ENCODE results near the gene NDE1. TPM values are rescaled to one million over a fixed set of nuclear protein-coding genes. Genes with fewer than 3 reads are reported as not detected.
"Not testable (repeated sequence)": the region's sequence is repeated elsewhere in the genome, so short reads cannot be mapped to it uniquely, and the experiment has no call there.

The NDE1 gene
- total and polyA plus RNA-seq, 7 donors, result 6.6 to 17.0 (median 10.3) TPM

DNA sequence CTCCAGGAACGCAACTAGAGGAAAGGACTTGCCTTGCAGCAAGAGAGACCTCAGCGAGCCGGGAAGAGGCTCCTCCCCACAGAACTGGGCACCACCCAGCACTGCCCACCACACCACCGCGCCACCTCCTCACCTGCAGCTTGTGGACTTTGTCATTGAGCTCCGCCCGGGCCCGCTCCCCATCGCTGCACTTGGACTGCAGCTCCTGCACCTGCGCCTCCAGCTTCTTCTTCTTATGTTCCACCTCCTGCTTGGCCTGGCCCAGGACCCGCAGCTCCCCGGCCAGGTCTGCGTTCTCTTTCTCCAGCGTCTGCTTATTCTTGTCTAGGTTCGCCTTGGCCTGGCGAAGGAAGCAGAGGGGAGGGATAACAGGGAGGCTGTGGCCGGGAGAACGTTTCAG is 76.7 kb downstream of the NDE1 start:
- ATAC-seq (no peak), DNase-seq (no peak)
- intact Hi-C loops (cut with DNase I), result no loop called here
- Histone ChIP-seq H3K27ac (no peak overlapping the region), H3K4me3 (no peak overlapping the region), H3K27me3 (ENCODE audit: insufficient read depth in 3 of 3, low read length in 2 of 3) (no peaks in the 10 kb centered on the region), H3K9me3 (no peaks in the 10 kb centered on the region), H3K36me3 (ENCODE audit: insufficient read depth in 1 of 2, low read depth in 1 of 2) (peaks cover 0 to 19% of the 10 kb centered on the region in 2 donors), H3K4me1 (no peaks in the 10 kb centered on the region)
- TF ChIP-seq, protein P1, sequence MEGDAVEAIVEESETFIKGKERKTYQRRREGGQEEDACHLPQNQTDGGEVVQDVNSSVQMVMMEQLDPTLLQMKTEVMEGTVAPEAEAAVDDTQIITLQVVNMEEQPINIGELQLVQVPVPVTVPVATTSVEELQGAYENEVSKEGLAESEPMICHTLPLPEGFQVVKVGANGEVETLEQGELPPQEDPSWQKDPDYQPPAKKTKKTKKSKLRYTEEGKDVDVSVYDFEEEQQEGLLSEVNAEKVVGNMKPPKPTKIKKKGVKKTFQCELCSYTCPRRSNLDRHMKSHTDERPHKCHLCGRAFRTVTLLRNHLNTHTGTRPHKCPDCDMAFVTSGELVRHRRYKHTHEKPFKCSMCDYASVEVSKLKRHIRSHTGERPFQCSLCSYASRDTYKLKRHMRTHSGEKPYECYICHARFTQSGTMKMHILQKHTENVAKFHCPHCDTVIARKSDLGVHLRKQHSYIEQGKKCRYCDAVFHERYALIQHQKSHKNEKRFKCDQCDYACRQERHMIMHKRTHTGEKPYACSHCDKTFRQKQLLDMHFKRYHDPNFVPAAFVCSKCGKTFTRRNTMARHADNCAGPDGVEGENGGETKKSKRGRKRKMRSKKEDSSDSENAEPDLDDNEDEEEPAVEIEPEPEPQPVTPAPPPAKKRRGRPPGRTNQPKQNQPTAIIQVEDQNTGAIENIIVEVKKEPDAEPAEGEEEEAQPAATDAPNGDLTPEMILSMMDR (IDR thresholded peaks at IDR 0.05), result no peak
- WGBS, 3 donors, result 89 to 97% (median 91%) methylated on average over 15 to 18 of the region's 18 CpGs

DNA sequence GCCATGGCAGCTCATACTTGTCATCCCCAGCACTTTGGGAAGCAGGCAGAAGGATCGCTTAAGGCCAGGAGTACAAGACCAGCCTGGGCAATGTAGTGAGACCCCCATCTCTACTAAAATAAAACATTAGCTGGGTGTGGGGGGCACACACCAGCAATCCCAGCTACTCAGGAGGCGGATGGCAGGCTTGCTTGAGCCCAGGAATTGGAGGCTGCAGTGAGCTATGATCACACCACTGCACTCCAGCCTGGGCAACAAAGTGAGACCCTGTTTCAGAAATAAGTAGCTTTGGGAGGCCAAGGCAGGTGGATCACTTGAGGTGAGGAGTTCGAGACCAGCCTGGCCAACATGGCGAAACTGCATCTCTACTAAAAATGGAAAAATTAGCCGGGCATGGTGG is 77.7 kb downstream of the NDE1 start:
- H3K9me3 ChIP-seq; H3K27ac ChIP-seq; DNase-seq; H3K27me3 ChIP-seq (ENCODE audit: insufficient read depth in 3 of 3, low read length in 2 of 3); intact Hi-C loops (cut with DNase I); H3K4me3 ChIP-seq; ATAC-seq; H3K4me1 ChIP-seq: not testable (repeated sequence)
- 93 to 98% (median 95%) methylated on average over 5 of the region's 5 CpGs for WGBS, 3 donors
- peaks cover 0 to 19% of the 10 kb centered on the region in 2 donors for H3K36me3 ChIP-seq (ENCODE audit: insufficient read depth in 1 of 2, low read depth in 1 of 2)

DNA sequence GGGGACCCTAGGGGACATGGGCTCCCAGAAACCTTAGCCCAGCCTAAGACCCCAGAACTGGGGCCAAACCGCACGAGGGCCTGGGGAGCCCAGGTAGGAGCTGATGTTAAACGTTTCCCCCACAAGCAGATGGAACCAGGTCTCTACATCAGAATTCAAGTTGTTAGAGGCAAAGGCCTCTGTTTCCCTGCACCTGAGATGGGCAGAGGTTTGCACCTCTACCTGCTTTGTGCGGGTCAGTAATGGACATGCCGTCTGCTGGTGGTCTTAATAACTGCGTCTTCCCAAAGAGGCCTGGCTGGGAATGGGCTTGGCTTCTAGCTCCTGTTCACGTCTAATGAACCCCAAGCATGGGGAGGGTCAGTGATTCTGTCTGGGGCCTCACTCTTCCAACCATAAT is 79.1 kb downstream of the NDE1 start:
- intact Hi-C loops (cut with DNase I), result no loop called here
- WGBS, 3 donors, result 90 to 92% (median 92%) methylated on average over 7 of the region's 7 CpGs
- H3K4me1 ChIP-seq, result no peaks in the 10 kb centered on the region
- DNase-seq (no peak), ATAC-seq (no peak)
- TF ChIP-seq, protein P1 (IDR thresholded peaks at IDR 0.05), result no peak
- no peaks in the 10 kb centered on the region for H3K27me3 ChIP-seq (ENCODE audit: insufficient read depth in 3 of 3, low read length in 2 of 3)
- H3K27ac ChIP-seq, result no peak overlapping the region
- H3K4me3 ChIP-seq, result no peak overlapping the region
- H3K9me3 ChIP-seq, result no peaks in the 10 kb centered on the region
- peaks cover 0 to 15% of the 10 kb centered on the region in 2 donors for H3K36me3 ChIP-seq (ENCODE audit: insufficient read depth in 1 of 2, low read depth in 1 of 2)

DNA sequence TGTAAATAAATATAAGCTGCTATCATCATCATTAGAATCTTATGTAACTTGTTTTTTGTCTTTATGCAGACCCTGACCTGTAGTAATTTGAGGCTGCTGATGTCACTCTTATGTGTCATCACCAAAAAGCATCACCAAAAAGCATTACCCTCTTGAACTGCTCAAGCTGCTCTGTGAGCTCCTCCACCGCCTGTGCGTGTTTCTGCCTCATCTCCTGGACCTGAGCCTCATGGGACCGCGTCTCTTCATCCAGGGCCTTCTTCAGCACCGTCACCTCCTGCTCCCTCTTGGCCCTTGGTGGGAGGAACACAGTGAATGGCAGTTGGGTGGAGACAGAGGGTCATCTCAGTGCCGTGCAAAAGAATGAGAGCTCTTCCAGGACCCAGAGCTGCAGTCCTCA is 82.4 kb downstream of the NDE1 start:
- intact Hi-C loops (cut with DNase I), result no loop called here
- Histone ChIP-seq H3K4me1 (no peaks in the 10 kb centered on the region), H3K4me3 (no peak overlapping the region), H3K27ac (no peak overlapping the region), H3K9me3 (no peaks in the 10 kb centered on the region), H3K27me3 (ENCODE audit: insufficient read depth in 3 of 3, low read length in 2 of 3) (no peaks in the 10 kb centered on the region), H3K36me3 (ENCODE audit: insufficient read depth in 1 of 2, low read depth in 1 of 2) (no peaks in the 10 kb centered on the region)
- TF ChIP-seq, protein P1 (IDR thresholded peaks at IDR 0.05), result no peak
- no peak for DNase-seq
- ATAC-seq, result no peak
- 82 to 87% (median 87%) methylated on average over 6 of the region's 6 CpGs for WGBS, 3 donors

DNA sequence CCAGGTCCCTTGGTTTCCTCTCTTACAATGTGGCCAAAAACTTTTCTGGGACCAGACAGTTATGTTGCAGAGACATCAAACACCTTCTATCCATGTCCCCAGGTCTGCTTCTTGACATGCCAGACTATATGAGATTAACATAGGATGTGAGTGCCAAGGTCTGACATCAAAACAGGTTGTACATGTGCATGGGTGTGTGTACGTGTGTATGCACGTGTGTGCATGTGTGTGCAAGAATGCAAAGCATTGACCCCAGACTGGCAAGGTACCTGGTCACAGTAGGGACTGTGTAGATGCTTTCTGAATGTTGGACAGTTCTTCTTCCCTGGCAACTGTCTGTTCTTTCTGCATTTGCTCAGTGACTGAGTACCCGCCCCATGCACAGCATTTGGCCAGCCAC is 85.6 kb downstream of the NDE1 start:
- no peaks in the 10 kb centered on the region for H3K9me3 ChIP-seq
- ATAC-seq (no peak), DNase-seq (no peak)
- no peak overlapping the region for H3K27ac ChIP-seq
- TF ChIP-seq, protein P1 (IDR thresholded peaks at IDR 0.05), result no peak
- no peaks in the 10 kb centered on the region for H3K4me1 ChIP-seq
- H3K27me3 ChIP-seq (ENCODE audit: insufficient read depth in 3 of 3, low read length in 2 of 3), result no peaks in the 10 kb centered on the region
- H3K36me3 ChIP-seq (ENCODE audit: insufficient read depth in 1 of 2, low read depth in 1 of 2), result no peaks in the 10 kb centered on the region
- no peak overlapping the region for H3K4me3 ChIP-seq
- 88 to 96% (median 93%) methylated on average over 3 of the region's 3 CpGs for WGBS, 3 donors
- intact Hi-C loops (cut with DNase I), result no loop called here
